Stimulated activated CD4-positive, alpha-beta T cell treated with anti-CD3 and anti-CD28 coated beads, TNF-alpha, amount 100 ng/mL, for 48 hours (primary cell): ENCODE results near the gene ZNF217.
"Not testable (repeated sequence)": the region's sequence is repeated elsewhere in the genome, so short reads cannot be mapped to it uniquely, and the experiment has no call there.

Experiments
- DNase-seq, 3 donors: peaks; one replicate each; pipeline ENCODE4 v3.0.0-alpha.2; 2020; ENCODE audit warnings: low read depth in 3 of 3

The ZNF217 gene

DNA sequence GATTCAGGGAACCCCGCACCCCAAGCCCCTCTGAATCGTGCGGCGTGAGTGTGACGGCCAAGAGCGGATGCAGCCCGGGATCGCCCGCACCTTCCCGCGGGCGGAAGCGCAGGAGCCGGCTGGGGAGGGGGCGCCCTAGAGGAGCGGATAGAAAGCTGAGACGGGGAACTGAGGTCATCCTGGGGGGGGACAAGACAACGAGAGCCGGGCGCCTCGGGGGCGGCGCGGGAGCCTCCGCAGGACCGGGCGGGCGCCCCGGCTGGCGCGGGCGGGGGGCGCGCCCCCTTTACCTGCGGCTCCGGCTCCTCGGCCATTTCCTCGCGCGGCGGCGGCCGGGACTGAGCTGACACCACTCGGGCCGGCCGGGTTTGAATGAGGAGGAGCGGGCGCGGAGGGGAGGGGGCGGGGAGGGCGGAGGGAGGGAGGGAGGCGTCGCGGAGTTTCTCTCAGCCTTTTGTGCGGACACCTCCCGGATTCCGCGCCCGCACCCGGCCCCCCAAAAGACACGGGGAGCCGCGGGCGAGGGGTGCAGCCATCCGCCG is at the start of gene ZNF217:
Gene ZNF217 (minus strand): TSS at position 374 of the 542 bp plus-strand sequence. CDS start 11,013 bp downstream, outside the sequence.
- peak; percentile 54 to 68 (median 67) for DNase-seq

DNA sequence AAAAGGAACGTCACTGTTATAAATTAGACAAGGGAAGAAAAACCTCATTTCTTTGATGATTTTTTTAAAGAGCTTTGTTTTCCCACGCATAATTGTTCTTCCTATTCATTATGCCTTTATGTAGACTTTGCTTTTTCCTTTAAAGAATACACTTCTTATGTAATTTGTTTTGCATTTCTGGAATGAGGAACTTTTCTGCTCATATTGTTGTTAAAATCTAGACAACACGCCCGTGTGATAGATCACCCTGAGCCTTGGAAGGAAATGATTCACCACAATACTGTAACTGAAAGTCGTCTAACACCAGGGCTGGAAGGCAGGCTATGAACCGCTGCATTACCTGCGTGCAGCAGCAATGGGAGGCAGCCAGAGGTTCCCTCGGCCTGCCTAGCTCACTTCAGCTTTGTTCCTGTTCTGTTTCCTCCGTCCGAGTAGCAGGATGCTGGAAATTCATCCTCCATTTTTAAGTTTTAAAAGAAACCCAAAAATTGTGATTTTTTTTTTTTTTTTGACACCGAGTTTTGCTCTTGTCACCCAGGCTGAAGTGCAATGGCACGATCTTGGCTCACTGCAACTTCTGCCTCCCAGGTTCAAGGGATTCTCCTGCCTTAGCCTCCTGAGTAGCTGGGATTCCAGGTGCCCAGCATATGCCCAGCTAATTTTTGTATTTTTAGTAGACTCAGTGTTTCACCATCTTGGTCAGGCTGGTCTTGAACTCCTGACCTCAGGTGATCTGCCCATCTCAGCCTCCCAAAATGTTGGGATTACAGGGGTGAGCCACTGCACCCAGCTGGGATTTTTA is 49.6 kb upstream of the ZNF217 start:
- peak; percentile 32 to 37 (median 34) for DNase-seq

DNA sequence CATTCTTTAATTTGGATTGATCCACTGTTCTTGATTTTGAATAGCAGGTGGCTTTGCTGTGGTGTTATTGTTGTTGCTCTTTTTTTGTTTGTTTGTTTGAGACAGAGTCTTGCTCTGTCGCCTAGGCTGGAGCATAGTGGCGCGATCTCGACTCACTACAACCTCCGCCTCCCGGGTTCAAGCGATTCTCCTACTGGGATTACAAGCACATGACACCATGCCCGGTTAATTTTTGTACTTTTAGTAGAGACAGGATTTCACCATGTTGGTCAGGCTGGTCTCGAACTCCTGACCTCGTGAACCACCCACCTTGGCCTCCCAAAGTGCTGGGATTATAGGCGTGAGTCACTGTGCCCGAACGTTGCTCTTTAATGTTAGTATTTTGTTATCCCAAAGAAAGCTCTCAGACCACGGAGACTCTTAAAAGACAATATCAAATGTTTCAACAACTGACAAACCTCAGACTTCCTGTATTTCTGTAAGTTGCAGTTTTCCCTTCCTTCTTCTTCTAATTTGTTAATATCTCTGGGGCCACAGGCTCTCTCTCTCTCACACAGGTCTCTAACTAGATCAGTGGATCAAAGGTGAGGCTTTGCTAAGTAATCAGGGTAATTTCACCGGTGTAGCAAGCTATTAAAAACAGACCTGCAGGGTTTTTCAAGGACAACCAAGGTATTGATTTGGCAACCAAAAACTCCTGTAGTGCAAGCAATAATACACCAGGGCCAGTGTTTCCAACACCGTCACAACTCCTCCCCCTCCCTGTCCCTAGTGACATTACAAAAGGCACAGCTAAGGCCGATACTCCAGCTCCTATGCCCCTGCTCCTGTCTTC is 48.8 kb upstream of the ZNF217 start:
- peak in 2 of 3 donors; percentile 29 to 38 for DNase-seq

DNA sequence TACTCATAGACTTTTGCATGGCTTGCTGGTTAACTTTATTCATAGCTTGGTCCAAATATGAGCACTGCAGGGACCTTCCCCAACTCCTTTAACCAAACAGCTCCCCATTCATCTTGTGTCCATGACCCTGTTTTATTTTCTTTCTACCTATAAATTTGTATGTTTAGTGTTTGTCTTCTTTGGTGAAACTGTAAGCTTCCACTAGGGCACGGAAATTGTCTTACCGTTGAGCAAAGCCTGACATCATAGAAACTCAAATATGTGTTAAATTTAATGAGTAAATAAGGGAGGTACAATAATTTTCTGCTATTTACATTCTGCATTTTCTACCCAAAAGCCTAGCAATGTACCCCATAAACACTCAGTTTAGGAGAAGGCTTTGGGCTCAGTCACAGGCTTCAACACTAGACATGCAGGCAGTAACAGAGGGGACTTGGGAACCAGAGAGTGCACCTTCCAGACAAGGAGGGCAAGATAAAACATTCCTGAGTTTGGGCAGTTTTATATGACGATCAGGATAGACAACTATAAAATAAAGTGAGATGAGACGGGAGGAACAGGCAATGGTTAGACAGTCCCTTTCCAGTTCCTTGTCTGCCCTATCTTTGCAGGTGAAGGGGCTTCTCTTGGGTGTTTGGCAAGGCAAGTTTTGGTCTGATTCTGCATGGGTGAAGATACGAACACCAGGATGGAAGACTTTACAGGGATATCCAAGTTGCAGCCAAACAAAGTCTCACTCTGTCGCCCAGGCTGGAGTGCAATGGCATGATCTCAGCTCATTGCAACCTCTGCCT is 46.2 kb upstream of the ZNF217 start:
- DNase-seq: no peak

DNA sequence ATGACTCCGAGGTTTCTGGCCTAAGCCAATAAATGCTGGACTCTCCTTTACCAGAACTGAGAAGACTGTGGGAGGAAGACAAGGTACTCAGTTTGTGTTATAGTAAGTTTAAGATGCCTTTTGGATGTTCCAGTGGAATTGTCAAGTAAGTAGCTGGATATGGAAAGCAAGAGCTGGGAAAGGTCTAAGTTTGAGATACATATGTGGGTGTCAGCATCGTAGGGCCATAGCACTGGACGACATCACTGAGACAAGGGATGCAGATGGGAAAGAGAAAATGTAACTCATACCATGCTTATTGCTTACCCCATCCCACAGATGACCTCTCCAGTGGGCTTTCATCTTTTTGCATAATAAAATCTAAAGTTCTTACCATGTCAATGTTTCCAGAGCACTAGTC is 45.5 kb upstream of the ZNF217 start:
- no peak for DNase-seq

DNA sequence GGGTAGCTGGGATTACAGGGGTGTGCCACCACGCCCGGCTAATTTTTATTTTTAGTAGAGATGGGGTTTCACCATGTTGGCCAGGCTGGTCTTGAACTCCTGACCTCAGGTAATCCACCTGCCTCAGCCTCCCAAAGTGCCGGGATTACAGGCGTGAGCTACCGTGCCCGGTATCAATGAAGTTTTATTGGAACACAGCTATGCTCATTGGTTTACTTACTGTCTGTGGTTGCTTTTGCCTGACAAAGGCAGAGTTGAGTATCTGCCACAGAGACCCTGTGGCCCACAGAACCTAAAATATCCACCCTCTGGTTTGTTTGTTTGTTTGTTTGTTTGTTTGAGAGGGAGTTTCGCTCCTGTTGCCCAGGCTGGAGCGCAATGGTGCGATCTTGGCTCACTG is 43.7 kb upstream of the ZNF217 start:
- DNase-seq: not testable (repeated sequence)

DNA sequence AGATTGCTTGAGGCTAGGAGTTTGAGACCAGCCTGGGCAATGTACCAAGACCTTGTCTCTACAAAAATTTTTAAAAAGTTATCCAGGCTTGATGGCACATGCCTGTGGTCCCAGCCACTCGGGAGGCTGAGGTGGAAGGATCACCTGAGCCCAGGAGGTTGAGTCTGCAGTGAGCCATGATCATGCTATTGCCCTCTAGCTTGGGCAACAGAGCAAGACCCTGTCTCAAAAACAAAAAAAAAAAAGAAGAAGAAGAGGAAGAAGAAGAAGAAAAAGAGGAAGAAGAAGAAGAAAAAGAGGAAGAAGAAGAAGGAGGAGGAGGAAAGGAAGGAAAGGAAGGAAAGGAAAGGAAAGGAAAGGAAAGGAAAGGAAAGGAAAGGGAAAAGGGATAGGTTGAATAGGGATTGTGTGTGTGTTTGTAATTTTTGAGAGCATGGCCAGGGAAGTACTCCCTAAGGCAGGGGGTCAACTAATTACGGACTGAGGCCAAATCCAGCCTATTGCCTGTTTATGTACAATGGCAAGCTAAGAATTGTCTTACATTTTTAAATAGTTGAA is 43.0 kb upstream of the ZNF217 start:
- no peak for DNase-seq

DNA sequence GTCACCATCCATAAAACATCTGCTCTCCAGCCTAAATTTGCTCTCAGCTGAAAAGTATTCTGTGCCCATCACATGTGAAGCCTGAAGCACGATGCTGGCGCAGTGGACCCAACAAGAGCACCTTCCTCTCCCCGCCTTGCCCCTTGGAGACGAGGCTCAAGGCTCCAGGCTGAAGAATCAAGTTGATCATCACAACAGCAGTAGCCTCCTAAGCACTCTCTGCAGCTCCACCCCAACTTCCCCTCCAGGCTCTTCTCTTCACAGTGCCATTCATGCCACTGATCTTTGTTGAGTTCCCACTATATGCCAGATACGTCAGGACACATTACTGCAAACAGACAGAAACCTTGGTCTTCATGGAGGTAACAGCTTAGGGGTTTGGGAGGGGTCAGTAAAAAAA is 41.6 kb upstream of the ZNF217 start:
- DNase-seq: no peak

DNA sequence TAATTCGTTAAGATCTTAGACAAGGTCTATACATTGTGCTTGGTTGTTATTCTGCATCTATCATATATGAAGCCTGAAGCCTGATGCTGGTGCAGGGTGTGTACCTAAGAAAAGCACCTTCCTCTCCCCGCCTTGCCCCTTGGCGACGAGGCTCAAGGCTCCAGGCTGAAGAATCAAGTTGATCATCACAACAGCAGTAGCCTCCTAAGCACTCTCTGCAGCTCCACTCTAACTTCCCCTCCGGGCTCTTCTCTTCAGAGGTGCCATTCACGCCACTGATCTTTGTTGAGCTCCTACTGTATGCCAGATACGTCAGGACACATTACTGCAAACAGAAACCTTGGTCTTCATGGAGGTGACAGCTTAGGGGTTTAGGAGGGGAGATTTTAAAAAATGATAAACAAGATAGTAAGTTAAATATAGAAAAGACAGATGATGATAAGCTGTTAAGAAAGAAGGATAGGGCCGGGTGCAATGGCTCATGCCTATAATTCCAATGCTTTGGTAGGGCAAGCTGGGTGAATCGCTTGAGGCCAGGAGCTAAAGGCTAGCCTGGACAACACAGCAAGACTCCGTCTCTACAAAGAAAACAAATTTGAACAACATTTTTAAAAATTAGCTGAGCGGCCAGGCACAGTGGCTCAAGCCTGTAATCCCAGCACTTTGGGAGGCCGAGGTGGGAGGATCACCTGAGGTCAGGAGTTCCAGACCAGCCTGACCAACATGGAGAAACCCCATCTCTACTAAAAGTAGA is 38.4 kb upstream of the ZNF217 start:
- DNase-seq: no peak

DNA sequence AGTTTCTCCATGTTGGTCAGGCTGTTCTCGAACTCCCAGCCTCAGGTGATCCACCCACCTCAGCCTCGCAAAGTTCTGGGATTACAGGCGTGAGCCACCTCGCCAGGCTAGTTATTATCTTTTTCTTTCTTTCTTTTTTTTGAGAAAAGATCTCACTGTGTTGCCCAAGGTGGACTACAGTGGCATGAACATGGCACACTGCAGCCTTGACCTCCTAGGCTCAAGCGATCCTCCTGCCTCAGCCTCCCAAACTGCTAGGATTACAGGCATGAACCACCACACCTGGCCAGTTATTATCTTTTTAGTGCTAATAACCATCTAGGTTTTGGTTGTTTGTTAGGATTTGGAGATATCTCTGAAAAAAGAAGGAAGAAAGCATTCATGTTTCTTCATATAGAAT is 35.8 kb upstream of the ZNF217 start:
- DNase-seq: no peak

DNA sequence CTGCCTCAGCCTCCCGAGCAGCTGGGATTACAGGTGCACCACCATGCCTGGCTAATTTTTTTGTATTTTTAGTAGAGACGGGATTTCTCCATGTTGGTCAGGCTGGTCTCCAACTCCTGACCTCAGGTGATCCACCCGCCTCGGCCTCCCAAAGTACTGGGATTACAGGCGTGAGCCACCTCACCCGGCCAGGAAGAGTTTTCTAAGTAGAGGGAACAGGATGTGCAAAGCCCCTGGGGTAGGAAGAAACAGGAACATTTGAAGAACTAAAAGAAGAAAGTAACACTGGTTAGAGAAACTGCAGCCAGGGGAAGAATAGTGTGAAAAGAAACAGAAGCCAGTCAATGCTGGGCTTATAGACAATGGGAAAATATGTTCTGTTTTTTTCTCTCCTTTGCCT is 35.1 kb upstream of the ZNF217 start:
- DNase-seq: not testable (repeated sequence)

DNA sequence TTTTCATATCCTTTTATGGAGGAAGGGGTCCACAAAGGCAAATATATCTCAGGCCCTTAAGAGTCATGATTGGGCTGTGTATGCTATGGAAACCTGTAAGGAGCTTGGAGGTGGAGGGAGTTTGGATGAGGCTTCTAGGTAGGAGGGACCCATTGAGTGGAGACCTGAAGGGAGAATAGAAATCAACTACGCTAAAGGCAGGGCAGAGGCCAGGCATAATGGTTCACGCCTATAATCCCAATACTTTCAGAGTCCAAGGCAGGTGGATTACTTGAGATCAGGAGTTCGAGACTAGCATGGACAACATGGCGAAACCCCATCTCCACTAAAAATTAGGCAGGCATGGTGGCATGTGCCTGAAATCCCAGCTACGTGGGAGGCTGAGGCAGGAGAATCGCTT is 34.4 kb upstream of the ZNF217 start:
- DNase-seq: no peak

DNA sequence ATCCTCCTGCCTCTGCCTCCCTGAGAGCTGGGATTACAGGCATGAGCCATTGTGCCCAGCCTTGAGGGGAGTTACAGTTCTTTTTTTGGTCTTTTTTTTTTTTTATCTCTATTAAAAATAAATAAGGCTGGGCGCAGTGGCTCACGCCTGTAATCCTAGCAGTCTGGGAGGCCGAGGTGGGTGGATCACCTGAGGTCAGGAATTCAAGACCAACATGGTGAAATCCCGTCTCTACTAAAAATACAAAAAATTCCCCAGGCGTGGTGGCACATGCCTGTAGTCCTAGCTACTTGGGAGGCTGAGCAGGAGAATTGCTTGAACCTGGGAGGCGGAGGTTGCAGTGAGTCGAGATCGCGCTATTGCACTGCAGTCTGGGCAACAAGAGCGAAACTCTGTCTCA is 33.4 kb upstream of the ZNF217 start:
- DNase-seq: not testable (repeated sequence)

DNA sequence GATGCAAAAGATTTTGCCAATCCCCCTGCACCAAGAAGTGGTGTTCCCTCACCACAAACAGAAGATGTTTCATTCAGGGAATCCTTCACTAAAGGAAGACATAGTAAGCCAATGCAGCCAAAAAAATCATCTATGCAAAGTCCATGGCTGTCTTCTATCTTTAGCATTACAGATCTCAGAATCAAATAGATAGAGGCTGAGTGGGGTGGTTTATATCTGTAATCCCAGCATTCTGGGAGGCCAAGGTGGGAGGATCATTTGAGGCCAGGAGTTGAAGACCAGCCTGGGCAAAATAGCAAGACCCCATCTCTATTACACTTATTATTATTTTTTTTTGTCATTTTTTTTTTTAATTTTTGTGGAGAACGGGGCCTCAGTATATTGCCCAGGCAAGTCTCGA is 32.9 kb upstream of the ZNF217 start:
- no peak for DNase-seq

DNA sequence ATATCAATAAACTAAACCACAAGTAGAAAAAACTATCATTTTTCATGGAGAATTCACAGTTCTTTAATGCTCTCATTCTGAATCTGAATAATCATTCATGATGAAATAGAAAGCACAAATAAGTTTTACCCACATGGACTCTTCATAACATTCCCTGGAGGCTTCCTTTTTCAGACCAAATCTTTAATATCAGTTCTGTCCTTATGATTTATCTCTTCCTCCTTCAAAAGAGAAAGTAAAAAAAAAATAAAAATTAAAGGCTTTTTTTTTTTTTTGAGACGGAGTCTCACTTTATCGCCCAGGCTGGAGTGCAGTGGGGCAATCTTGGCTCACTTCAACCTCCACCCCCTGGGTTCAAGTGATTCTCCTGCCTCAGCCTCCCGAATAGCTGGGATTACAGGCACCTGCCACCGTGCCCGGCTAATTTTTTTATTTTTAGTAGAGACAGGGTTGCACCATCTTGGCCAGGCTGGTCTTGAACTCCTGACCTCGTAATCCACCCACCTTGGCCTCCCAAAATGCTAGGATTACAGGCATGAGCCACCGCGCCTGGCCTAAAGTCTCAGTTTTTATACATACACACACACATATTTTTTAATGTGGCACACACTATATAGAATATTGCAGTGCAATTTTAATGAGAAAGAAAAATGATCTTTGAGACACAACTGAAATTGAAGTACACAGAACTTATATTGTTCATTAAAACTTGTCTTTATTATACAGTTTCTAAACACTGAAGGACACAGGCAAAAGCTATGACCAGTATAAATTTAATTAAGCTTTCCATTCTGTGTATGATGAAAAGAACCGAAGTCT is 31.9 kb upstream of the ZNF217 start:
- DNase-seq: no peak

DNA sequence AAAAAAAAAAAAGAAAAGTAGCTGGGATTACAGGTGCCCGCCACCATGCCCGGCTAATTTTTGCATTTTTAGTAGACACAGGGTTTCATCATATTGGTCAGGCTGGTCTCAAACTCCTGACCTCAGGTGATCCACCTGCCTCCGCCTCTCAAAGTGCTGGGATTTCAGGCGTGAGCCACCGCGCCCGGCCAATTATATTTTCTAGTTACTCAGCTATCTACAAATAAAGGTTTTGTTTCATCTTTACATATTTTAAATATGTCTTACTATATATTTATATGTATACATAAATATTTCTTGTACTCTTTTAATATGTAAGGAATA is 31.2 kb upstream of the ZNF217 start:
- not testable (repeated sequence) for DNase-seq

DNA sequence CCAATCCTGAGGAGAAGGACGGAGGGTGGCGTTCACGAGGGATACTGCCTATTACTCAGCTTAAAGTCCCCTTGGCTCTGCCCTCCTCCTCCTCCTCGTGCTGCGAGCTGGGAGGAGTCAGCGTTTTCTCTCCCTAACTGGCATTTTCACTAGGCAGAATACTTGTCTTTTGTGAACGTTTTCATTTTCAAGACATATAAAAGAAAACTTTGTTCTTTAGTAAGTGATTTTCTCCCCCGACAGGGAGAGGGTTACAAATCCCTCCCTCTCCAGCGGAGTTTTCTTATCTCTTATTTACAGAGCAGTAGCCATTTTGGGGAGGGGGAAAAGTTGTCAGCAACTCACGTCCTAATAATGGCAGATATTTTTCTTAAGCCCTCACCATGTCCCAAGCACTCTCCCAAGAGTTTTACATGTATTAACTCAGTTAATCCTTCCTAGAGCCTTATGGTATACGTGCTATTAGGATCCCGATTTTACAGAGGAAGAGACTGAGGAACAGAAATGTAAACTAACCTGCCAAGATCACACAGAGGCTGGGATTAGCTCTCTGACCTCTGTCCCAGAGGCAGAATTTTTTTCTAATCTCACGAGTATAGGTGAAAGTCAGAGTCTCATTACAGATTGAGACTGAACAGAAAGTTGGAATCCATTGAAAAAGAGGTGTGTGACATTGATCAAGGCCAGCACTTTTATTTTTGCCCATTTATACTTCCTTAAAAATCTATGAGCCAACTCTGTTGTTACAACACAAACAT is 30.0 kb upstream of the ZNF217 start:
- peak in 1 of 3 donors; percentile 35 for DNase-seq

DNA sequence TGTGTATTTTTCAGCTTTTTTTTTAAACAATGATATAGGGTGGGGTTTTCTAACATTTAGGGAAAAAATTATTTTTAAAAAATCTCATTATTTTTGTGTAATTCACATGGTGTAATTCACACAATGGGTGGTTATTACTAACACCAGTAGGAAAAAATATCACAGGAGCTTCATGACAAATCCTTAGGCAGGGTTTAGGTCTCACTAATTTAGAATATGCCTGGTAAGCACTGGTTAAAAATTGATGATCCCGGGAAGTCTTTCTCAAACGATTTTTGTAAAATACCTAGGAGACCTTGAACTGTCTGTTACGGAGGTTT is 29.5 kb upstream of the ZNF217 start:
- no peak for DNase-seq
